ES-I3 (cell line): ENCODE data around the gene UACA.
"Not testable (repeated sequence)": the region's sequence is repeated elsewhere in the genome, so short reads cannot be mapped to it uniquely, and the experiment has no call there.

Source experiments
- H3K36me3 ChIP-seq: 2 replicates; pipeline ENCODE4 v1.6.1; 2013; ENCODE audit warnings: mild to moderate bottlenecking, low read length, control low read depth, moderate library complexity; ENCODE audit not compliant: insufficient read depth
- H3K4me1 ChIP-seq: 2 replicates; pipeline ENCODE4 v1.6.1; 2013; ENCODE audit warnings: mild to moderate bottlenecking, control low read depth, low read length; ENCODE audit not compliant: insufficient read depth
- H3K9ac ChIP-seq: 2 replicates; pipeline ENCODE4 v1.6.1; 2013; ENCODE audit warnings: low read depth, mild to moderate bottlenecking, low read length, moderate library complexity
- H3K9me3 ChIP-seq: 2 replicates; pipeline ENCODE4 v1.6.1; 2013; ENCODE audit warnings: mild to moderate bottlenecking, low read length, moderate library complexity; ENCODE audit not compliant: control insufficient read depth, insufficient read depth

Gene UACA

DNA sequence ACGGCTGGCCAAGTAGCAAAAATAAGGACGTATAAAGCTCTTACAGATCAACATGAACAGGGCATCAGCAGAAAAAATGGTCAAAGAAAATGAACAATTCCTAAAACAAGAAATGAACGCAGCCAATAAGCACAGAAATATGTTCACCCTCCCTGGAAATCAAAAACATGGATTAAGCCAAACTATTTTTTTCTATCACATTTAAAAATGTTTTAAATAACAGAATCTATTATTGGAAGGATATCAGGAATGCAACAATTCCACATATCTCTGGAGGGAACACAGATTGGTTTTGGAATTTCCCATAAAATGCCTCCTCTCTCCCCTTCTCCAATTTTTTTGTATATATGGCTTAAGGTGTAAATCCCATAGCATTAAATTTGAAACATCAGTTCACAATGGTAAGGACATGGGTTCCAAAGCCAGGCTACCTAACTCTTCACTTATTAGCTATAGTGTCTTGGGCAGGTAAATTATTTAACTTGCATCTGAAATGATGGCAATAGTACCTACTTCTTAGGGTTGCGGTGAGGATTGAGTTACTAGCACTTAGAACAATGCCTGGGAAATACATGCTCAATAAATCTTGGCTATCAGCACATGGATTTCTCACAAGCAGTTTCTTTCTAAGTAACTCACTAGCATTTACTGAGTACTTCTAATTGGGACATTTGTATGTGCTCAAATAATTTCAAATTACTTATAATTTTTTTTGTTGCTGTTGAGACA, 10.1 kb downstream of the UACA start:
- Histone ChIP-seq H3K4me1 (0 out of 2 replicates have a peak, but pooled peaks cover 4% of the 10 kb centered on the region), H3K9ac (no peak overlapping the region), H3K9me3 (no peaks in the 10 kb centered on the region), H3K36me3 (no peaks in the 10 kb centered on the region)

DNA sequence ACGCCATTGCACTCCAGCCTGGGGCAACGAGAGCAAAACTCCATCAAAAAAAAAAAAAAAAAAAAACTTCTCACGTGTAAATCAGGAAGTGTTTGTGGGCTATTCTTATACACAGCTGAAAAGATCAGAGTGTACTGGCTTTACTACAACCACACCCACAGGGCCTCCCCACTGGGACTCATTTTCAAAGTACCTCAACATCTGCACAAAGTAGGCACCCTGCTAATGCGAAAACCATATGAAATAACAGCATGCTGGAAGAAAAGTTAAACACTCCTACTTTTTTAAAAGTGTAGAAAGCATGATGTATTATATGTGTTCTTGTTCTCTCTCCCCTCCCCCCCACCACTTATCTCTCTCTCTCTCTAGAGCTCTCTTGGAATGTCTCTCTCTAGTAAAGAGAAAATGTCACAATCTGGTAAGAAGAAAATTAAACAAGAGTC, 11.1 kb downstream of the UACA start:
- H3K9me3 ChIP-seq = no peaks in the 10 kb centered on the region
- no peak overlapping the region for H3K9ac ChIP-seq
- no peaks in the 10 kb centered on the region for H3K36me3 ChIP-seq
- no peaks in the 10 kb centered on the region for H3K4me1 ChIP-seq

DNA sequence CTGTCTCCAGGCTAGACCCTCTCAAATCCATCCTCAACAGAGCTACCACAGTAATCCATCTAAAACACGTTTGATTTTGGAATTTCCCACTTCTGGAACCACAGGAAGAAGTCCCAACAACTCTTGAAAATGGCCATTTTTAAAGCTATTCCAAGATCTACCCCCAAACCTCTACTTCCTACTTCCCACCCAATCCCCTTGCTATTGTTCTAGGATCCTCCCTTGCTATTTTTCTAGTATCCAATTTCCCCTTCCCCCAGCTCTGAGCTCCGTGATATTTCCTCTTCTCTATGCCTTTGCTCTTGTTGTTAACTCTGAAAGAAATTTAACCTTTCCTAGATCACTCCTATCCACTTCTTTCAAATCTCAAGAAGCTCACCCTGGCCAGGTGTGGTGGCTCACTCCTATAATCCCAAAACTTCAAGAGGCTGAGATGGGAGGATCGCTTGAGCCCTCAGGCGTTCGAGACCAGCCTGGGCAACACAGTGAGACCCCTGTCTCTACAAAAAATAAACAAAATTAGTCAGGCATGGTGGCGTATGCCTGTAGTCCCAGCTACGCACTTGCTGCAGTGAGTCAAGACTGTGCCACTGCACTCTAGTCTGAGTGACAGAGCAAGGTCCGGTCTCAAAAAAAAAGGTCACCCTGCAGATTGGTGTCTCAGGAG, 13.0 kb downstream of the UACA start:
- Histone ChIP-seq H3K4me1 (no peaks in the 10 kb centered on the region), H3K36me3 (no peaks in the 10 kb centered on the region), H3K9me3 (no peaks in the 10 kb centered on the region)

DNA sequence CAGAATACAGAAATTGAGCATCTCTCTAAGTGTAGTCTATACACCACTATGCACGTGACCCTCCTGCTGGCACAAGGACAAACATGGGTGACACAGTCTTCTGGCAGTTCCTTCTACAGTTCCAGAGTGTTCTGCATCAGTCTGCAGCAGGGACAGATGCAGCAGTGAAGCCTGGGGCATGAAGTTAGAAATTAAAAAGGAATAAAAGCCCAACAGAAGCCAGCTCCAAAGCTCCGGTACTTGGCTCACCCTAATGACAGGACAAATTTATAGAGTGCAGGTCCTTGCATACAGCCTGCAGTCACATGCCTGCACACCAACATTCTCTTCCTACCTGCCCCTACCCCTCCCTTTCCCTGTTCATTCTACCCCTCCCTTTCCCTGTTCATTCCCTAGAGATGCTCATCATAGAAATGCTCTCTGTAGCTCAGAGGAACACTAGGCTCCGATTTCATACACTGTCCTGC, 15.0 kb downstream of the UACA start:
- no peaks in the 10 kb centered on the region for H3K9me3 ChIP-seq
- H3K4me1 ChIP-seq = no peaks in the 10 kb centered on the region
- H3K36me3 ChIP-seq = no peaks in the 10 kb centered on the region
- no peak overlapping the region for H3K9ac ChIP-seq

More for the DNA sequence above, 13.0 kb downstream of the UACA start:
- H3K9ac ChIP-seq = no peak overlapping the region

- H3K36me3 ChIP-seq, H3K4me1 ChIP-seq, H3K9ac ChIP-seq, H3K9me3 ChIP-seq: not testable (repeated sequence)
Observed at GRCh38 chr15:70746598-70746997, 16.8 kb downstream of the UACA start.

- peaks cover 6% of the 10 kb centered on the region; the same call in 1 of the 2 replicates for H3K4me1 ChIP-seq
- no peak overlapping the region for H3K9ac ChIP-seq
- no peaks in the 10 kb centered on the region for H3K9me3 ChIP-seq
Observed at GRCh38 chr15:70742928-70743327, 20.4 kb downstream of the UACA start.

DNA sequence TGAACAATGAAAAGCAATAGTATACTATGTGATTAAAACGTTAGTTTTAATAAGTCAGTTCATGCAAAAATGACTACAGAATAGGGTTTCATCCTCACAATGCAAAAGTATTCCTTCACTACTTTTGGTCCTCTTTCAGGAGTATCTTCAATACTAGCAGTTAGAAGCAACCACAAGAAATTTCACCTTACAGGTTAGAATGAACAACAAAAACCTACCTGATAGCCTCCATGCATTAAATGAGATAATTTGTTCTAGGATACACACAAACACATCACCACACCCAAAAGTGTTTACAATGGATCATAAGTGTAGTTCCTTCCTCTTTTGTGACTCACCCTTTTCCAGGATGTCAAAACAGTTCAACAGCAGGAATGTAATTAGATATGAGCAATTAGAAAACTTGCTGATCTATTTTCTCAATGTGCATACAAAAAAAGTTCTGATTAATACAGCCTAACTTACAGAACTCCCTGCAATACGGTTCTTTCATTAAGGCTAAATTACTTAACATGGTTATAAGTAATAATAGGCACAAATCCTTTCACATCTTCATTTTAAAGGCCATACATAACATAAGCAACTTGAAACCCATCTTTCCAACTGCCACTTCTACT, 21.6 kb downstream of the UACA start:
- no peak overlapping the region for H3K9ac ChIP-seq
- peaks cover 6% of the 10 kb centered on the region; the same call in 1 of the 2 replicates for H3K4me1 ChIP-seq
- no peaks in the 10 kb centered on the region for H3K9me3 ChIP-seq
- no peaks in the 10 kb centered on the region for H3K36me3 ChIP-seq

More at GRCh38 chr15:70742928-70743327, 20.4 kb downstream of the UACA start:
- no peaks in the 10 kb centered on the region for H3K36me3 ChIP-seq

DNA sequence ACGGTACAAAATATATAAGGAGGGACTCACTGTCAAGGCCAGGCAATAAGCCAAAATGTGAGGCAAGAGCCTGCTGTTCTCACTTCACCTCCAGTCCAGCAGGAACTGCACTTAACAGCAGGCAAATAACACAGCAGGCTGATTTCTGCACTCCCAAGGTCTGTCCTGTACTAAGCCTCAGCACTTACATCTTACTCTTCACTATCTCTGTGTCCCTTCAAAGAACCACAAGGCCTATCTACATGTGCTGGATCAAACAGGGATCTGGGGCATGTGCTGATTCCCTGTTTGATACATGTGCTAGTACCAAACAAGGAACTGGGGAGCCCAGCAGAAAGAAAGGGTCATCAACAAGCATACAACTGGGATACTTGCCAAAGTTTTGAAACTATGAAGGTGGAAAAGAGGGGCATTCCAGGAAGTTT, 22.2 kb downstream of the UACA start:
- Histone ChIP-seq H3K9me3 (no peaks in the 10 kb centered on the region), H3K9ac (no peak overlapping the region), H3K36me3 (no peaks in the 10 kb centered on the region), H3K4me1 (peaks cover 6% of the 10 kb centered on the region; the same call in 1 of the 2 replicates)

DNA sequence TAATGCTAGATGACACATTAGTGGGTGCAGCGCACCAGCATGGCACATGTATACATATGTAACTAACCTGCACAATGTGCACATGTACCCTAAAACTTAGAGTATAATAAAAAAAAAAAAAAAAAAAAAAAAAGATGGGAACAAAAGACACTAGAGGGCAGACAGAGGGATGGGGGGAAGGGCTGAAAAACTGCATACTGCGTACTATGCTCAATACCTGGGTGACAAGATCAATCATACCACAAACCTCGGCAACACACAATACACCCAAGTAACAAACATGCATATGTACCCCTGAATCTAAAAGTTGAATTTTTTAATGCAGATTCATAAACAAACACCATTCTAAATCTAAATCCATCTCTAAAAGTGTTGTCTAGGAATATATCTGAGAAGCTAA, 28.3 kb downstream of the UACA start:
- H3K9ac ChIP-seq, H3K36me3 ChIP-seq, H3K9me3 ChIP-seq, H3K4me1 ChIP-seq: not testable (repeated sequence)

DNA sequence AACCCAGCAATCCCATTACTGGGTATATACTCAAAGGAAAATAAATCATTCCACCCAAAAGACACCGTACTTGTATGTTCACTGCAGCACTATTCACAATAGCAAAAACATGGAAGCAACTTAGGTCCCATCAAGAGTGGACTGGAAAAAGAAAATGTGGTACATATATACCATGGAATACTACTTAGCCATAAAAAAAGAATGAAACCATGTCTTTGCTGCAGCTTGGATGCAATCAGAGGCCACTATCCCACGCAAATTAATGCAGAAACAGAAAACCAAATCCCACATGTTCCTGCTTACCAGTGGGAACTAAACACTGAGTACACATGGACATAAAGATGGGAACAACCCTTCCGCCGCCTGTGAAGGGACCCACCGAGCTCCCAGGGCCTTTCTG, 34.2 kb downstream of the UACA start:
- no peak overlapping the region for H3K9ac ChIP-seq
- no peaks in the 10 kb centered on the region for H3K4me1 ChIP-seq
- H3K9me3 ChIP-seq = no peaks in the 10 kb centered on the region
- no peaks in the 10 kb centered on the region for H3K36me3 ChIP-seq

DNA sequence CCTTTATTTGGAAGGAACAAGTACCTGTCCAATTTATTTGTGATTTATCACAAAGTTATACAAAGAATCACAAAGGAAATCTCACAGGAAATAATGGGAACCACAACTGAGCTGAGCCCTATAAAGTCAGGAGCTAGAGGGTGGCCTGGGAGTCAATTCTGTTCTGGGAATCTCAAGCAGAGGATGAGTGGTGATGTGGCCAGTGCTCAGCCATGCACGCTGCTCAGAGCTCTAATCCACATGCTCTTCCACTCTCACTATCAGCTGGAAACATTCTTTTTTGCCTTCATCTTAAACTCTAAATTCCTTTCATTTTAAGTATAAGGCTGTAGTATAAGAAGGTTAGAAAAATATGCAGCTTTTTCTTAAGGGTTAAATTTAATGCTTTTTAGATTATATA, 36.6 kb downstream of the UACA start:
- no peak overlapping the region for H3K9ac ChIP-seq
- no peaks in the 10 kb centered on the region for H3K9me3 ChIP-seq
- no peaks in the 10 kb centered on the region for H3K36me3 ChIP-seq
- no peaks in the 10 kb centered on the region for H3K4me1 ChIP-seq

GRCh38 chr15:70723927-70724326, 39.4 kb downstream of the UACA start:
- peaks cover 3% of the 10 kb centered on the region; the same call in 1 of the 2 replicates for H3K4me1 ChIP-seq
- no peaks in the 10 kb centered on the region for H3K36me3 ChIP-seq
- no peaks in the 10 kb centered on the region for H3K9me3 ChIP-seq
- H3K9ac ChIP-seq = no peak overlapping the region

DNA sequence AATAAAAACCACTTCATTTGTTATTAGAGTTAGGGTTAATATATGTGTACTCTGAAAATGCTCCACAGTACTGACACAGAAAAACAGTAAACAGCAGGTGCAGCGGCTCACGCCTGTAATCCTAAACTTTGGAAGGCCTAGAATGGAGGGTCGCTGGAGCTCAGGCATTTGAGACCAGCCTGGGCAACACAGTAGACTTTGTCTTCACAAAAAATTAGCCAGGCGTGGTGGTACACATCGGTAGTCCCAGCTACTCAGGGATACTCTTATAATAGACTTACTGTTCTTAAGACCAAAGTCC, 40.3 kb downstream of the UACA start:
- no peak overlapping the region for H3K9ac ChIP-seq
- no peaks in the 10 kb centered on the region for H3K36me3 ChIP-seq
- H3K9me3 ChIP-seq = no peaks in the 10 kb centered on the region
- H3K4me1 ChIP-seq = peaks cover 3% of the 10 kb centered on the region; the same call in 1 of the 2 replicates

DNA sequence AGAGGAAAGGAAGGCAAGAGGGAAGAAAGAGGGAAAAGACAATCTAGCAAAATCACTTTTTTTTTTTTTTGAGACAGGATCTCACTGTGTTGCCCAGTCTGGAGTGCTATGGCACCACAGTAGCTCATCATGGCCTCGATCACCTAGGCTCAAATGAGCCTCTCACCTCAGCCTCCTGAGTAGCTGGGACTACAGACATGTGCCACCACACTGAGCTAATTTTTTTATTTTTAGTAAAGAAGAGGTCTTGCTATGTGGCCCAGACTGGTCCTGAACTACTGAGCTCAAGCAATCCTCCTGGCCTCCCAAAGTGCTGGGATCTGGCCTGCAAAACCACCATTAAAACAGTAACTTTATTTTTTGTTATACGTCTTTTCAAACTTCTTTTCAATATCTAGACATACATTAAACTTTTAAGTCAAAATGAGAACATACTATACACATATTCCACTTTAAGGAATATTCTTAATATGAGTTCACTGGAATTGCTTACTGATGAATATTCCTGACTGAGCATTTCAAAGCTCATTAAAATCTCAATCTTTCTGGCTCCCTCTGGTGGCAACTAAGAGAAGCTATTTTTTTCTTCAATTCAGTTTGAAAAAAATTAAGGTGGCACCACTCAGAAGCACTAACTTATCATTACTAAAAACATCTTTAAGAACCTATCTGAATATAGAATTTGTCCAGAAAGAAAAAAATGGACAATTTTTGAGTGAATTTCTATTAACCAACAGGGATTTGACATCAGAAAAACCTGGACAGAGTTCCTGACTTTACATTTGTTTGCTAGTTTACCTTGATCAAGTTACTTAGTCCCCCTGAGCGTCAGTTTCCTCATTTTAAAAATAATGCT, 40.9 kb downstream of the UACA start:
- Histone ChIP-seq H3K4me1 (peaks cover 3% of the 10 kb centered on the region; the same call in 1 of the 2 replicates), H3K36me3 (no peaks in the 10 kb centered on the region; the same call in 1 of the 2 replicates), H3K9ac (no peak overlapping the region), H3K9me3 (no peaks in the 10 kb centered on the region)
